CD4-positive, alpha-beta memory T cell (primary cell): Measurements from ENCODE around the gene SLC44A5. TPM values are rescaled to one million over a fixed set of nuclear protein-coding genes. Genes with fewer than 3 reads are reported as not detected.

Source experiments
- CTCF ChIA-PET: fragments of 350-600 bp; sonication (Branson Sonifier 250); formaldehyde crosslinking; loops from one replicate; lab custom pipeline; 2021; ENCODE audit warnings: inconsistent platforms; ENCODE audit not compliant: partially characterized antibody; lab: Charles Lee
- POLR2A ChIA-PET: fragments of 350-600 bp; sonication (Branson Sonifier 250); formaldehyde crosslinking; loops from one replicate; lab custom pipeline; 2021; ENCODE audit not compliant: partially characterized antibody; lab: Charles Lee
- DNase-seq, 5 donors: peaks; one replicate each; pipeline versions ENCODE4 v3.0.0 to v3.0.0-alpha.2; 2020 to 2022; ENCODE audit warnings: mixed read lengths in 1 of 5
- H3K27ac ChIP-seq: one replicate; pipeline ENCODE4 v1.7.0; 2013; ENCODE audit warnings: low read depth, low read length
- H3K27me3 ChIP-seq: 2 replicates; pipeline ENCODE4 v1.7.0; 2013; ENCODE audit warnings: mild to moderate bottlenecking, low read length, moderate library complexity; ENCODE audit not compliant: insufficient read depth
- H3K36me3 ChIP-seq: 2 replicates; pipeline ENCODE4 v1.7.0; 2013; ENCODE audit warnings: mild to moderate bottlenecking, low read length, moderate library complexity; ENCODE audit not compliant: insufficient read depth
- H3K4me1 ChIP-seq: 2 replicates; pipeline ENCODE4 v1.7.0; 2013; ENCODE audit warnings: mild to moderate bottlenecking, low read length, moderate library complexity; ENCODE audit not compliant: insufficient read depth
- H3K4me3 ChIP-seq, 2 donors: one replicate each; pipeline ENCODE4 v1.7.0; 2013; ENCODE audit warnings: low read length in 2 of 2, mild to moderate bottlenecking in 1 of 2
- H3K9me3 ChIP-seq, 2 donors: one replicate each; pipeline ENCODE4 v1.7.0; 2013; ENCODE audit warnings: low read length in 2 of 2, control low read depth in 1 of 2; ENCODE audit not compliant: control insufficient read depth in 1 of 2
- H3K27ac Mint-ChIP-seq, 7 donors: one replicate each; pipeline ENCODE4 v1.8.0; 2020 to 2021; ENCODE audit warnings: mixed read lengths in 7 of 7, mild to moderate bottlenecking in 6 of 7, inconsistent platforms in 3 of 7, moderate library complexity in 3 of 7
- H3K27me3 Mint-ChIP-seq, 2 donors: one replicate each; pipeline ENCODE4 v1.8.0; 2020 to 2021; ENCODE audit warnings: mixed read lengths in 2 of 2
- H3K36me3 Mint-ChIP-seq, 2 donors: one replicate each; pipeline ENCODE4 v1.8.0; 2020 to 2021; ENCODE audit warnings: mixed read lengths in 2 of 2, inconsistent platforms in 1 of 2, mild to moderate bottlenecking in 1 of 2
- H3K4me1 Mint-ChIP-seq, 4 donors: one replicate each; pipeline ENCODE4 v1.8.0; 2020 to 2021; ENCODE audit warnings: mixed read lengths in 4 of 4, mild to moderate bottlenecking in 1 of 4
- H3K4me3 Mint-ChIP-seq, 8 donors: one replicate each; pipeline ENCODE4 v1.8.0; 2020 to 2021; ENCODE audit warnings: mixed read lengths in 8 of 8, mild to moderate bottlenecking in 7 of 8, moderate library complexity in 6 of 8, inconsistent platforms in 3 of 8
- H3K9me3 Mint-ChIP-seq, 8 donors: one replicate each; pipeline ENCODE4 v1.8.0; 2020 to 2021; ENCODE audit warnings: mixed read lengths in 8 of 8, mild to moderate bottlenecking in 5 of 8, inconsistent platforms in 3 of 8, moderate library complexity in 1 of 8
- intact Hi-C: fragments of 100-400 bp; cut with micrococcal nuclease; formaldehyde crosslinking; loops from one replicate; pipeline ENCODE4 v1.15.1; 2023
- polyA plus RNA-seq, 2 donors: library from polyadenylated mRNA; unstranded; fragments of 300-500 nt; fragmentation: Illumina TruSeq; gene quantifications; one replicate each; pipeline ENCODE4 v1.2.3, GENCODE V29; 2021
- total RNA-seq, 2 experiments: library from RNA; stranded (reverse); gene quantifications; one replicate each; pipeline ENCODE4 v1.2.3, GENCODE V29; 2021

Gene SLC44A5
- total and polyA plus RNA-seq, 4 experiments from 2014 or later, result 1.0 to 3.3 (median 3.0) TPM; not detected in 1

DNA sequence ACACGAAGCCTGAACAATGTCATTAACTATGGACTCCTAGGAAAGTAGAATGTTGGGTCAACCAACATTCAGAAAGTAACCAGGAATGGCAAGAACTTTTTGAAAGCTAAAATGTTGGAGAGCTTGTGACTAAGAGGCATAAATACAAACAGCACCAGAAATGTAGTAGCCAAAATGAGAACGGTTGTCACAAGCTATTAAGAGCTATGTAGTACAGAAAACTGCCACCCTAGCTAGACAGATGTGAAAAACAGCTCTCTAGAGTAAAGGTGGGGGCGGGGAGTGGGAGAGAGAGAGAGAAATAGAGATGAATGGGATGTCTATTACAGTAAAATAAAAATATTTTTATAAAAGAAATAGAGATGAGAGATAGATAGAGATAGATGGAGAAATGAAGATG, 35.1 kb downstream of the SLC44A5 start:
- Mint-ChIP-seq H3K27me3 (peaks cover 4% of the 10 kb centered on the region in 2 donors), H3K27ac (no peak overlapping the region), H3K9me3 (peaks cover 0 to under 1% (median 0%) of the 10 kb centered on the region in 8 donors), H3K36me3 (no peaks in the 10 kb centered on the region), H3K4me1 (no peaks in the 10 kb centered on the region), H3K4me3 (no peak overlapping the region)
- ChIA-PET CTCF (no interaction called here), POLR2A (no interaction called here)
- no peak overlapping the region for H3K4me3 ChIP-seq
- no peaks in the 10 kb centered on the region for H3K9me3 ChIP-seq
- no peak overlapping the region for H3K27ac ChIP-seq
- intact Hi-C loops, result no loop called here
- no peaks in the 10 kb centered on the region for H3K27me3 ChIP-seq
- no peaks in the 10 kb centered on the region for H3K36me3 ChIP-seq
- H3K4me1 ChIP-seq, result no peaks in the 10 kb centered on the region
- DNase-seq, result no peak

DNA sequence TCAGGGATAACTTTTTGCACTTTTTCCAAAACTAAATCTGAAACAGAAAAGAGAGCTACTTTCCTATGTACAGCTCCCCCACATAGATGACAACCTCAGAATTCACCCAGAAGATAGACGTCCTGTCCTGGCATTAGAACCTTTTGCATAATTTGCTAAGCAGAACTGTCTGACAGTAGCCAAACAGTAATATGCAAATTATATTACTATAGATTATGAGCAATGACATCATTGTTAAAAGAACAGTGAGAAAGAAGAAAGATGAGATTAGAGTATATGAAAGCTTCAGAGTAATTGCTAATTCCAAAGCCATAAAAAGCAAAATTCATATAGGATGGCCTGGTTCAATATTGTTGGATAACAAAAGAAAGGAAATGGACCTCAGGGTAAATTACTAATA, 43.7 kb downstream of the SLC44A5 start:
- no peak overlapping the region for H3K4me3 ChIP-seq

DNA sequence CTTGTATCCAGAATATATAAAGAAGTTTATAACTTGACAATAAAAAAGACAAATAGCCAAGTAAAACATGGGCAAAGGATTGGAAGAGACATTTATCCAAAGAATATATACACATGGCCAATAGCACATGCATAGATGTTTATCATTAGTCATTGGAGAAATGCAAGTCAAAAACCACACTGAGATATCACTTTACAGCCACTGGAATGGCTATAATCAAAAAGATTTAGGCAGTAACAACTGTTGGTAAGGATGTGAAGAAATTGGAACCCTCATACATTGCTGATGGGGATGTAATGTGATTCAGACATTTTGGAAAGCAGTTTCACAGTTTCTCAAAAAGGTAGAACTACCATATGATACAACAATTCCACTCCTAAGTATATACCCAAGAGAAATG, 51.1 kb downstream of the SLC44A5 start:
- no peak overlapping the region for H3K27ac ChIP-seq
- no peaks in the 10 kb centered on the region for H3K4me1 Mint-ChIP-seq
- H3K9me3 ChIP-seq, result no peaks in the 10 kb centered on the region
- peaks cover 0 to 2% (median 0%) of the 10 kb centered on the region in 8 donors for H3K9me3 Mint-ChIP-seq
- H3K4me1 ChIP-seq, result no peaks in the 10 kb centered on the region
- no peak for DNase-seq
- intact Hi-C loops, result no loop called here
- H3K27ac Mint-ChIP-seq, result no peak overlapping the region
- H3K4me3 Mint-ChIP-seq, result no peak overlapping the region
- no peaks in the 10 kb centered on the region for H3K27me3 ChIP-seq
- peaks cover 0 to 1% of the 10 kb centered on the region in 2 donors for H3K27me3 Mint-ChIP-seq
- H3K36me3 Mint-ChIP-seq, result no peaks in the 10 kb centered on the region
- ChIA-PET CTCF (no interaction called here), POLR2A (no interaction called here)
- no peaks in the 10 kb centered on the region for H3K36me3 ChIP-seq
- no peak overlapping the region for H3K4me3 ChIP-seq

More for the DNA sequence above, 43.7 kb downstream of the SLC44A5 start:
- ChIA-PET POLR2A (no interaction called here), CTCF (no interaction called here)
- intact Hi-C loops, result no loop called here
- no peaks in the 10 kb centered on the region for H3K27me3 ChIP-seq
- Mint-ChIP-seq H3K4me3 (no peak overlapping the region), H3K4me1 (no peaks in the 10 kb centered on the region), H3K36me3 (no peaks in the 10 kb centered on the region), H3K27ac (no peak overlapping the region), H3K27me3 (peaks cover 7 to 8% of the 10 kb centered on the region in 2 donors), H3K9me3 (peaks cover 0 to 2% (median 0%) of the 10 kb centered on the region in 8 donors)
- no peaks in the 10 kb centered on the region for H3K4me1 ChIP-seq
- no peaks in the 10 kb centered on the region for H3K9me3 ChIP-seq
- no peak for DNase-seq
- no peak overlapping the region for H3K27ac ChIP-seq
- no peaks in the 10 kb centered on the region for H3K36me3 ChIP-seq

DNA sequence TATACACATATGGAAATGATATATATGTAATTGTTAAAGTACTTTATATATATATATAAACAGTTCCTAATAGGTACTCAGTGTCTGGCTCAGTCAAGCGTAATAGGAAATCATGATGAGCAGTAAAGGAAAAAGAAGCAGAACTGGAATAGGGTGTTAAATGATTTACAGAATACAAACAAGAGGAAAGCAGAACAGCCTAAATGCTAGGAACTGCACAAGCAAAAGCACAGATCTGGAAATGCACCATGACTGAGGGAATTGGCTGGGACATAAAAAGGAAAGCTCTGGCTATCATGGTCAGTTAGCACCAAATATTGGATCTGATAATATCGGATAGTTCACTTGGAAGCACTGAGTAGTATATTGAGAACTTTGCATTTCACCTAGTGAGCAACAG, 51.8 kb downstream of the SLC44A5 start:
- H3K36me3 Mint-ChIP-seq, result no peaks in the 10 kb centered on the region
- H3K4me1 ChIP-seq, result no peaks in the 10 kb centered on the region
- ChIA-PET POLR2A (no interaction called here), CTCF (no interaction called here)
- H3K27ac Mint-ChIP-seq, result no peak overlapping the region
- H3K27me3 Mint-ChIP-seq, result peaks cover 0 to 1% of the 10 kb centered on the region in 2 donors
- intact Hi-C loops, result no loop called here
- H3K4me3 ChIP-seq, result no peak overlapping the region
- H3K36me3 ChIP-seq, result no peaks in the 10 kb centered on the region
- no peak overlapping the region for H3K4me3 Mint-ChIP-seq
- DNase-seq, result no peak
- H3K27me3 ChIP-seq, result no peaks in the 10 kb centered on the region
- peaks cover 0 to 2% (median 0%) of the 10 kb centered on the region in 8 donors for H3K9me3 Mint-ChIP-seq
- H3K4me1 Mint-ChIP-seq, result no peaks in the 10 kb centered on the region
- no peaks in the 10 kb centered on the region for H3K9me3 ChIP-seq
- H3K27ac ChIP-seq, result no peak overlapping the region

DNA sequence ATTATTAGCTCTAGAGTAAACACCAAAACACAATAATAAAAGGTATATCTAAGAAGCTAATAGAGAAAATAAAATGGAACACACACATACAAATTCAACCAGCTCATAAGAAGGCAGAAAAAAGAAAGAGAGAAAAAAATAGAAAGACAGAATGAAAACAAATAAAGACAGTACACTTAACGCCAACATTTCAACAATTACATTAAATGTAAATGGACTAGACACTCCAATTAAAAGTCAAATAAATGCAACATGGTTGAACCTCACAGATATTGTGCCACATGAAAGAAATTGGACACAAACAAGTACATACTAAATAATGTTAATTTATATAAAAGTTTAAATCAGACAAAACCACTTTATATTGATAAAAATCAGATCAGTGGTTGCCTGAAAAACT, 56.0 kb downstream of the SLC44A5 start:
- Histone ChIP-seq H3K36me3 (no peaks in the 10 kb centered on the region), H3K4me3 (no peak overlapping the region), H3K9me3 (no peaks in the 10 kb centered on the region), H3K27ac (no peak overlapping the region), H3K27me3 (no peaks in the 10 kb centered on the region), H3K4me1 (no peaks in the 10 kb centered on the region)
- Mint-ChIP-seq H3K9me3 (peaks cover 0 to 2% (median 0%) of the 10 kb centered on the region in 8 donors), H3K27ac (no peak overlapping the region), H3K27me3 (no peaks in the 10 kb centered on the region), H3K4me3 (no peak overlapping the region), H3K36me3 (no peaks in the 10 kb centered on the region), H3K4me1 (no peaks in the 10 kb centered on the region)
- DNase-seq, result no peak
- ChIA-PET CTCF (no interaction called here), POLR2A (no interaction called here)
- intact Hi-C loops, result no loop called here

DNA sequence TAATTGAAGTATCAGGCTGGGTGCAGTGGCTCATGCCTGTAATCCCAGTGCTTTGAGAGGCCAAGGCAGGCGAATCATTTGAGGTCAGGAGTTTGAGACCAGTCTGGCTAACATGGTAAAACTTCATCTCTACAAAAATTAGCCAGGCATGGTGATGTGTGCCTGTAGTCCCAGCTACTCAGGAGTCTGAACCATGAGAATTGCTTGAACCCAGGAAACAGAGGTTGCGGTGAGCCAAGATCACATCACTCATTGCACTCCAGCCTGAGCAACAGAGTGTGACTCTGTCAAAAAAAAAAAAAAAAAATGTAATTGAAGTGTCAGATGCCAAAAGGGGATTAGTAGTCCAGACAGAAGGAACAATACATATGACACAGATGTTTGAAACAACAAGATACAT, 56.7 kb downstream of the SLC44A5 start:
- ChIA-PET POLR2A (no interaction called here), CTCF (no interaction called here)
- Histone ChIP-seq H3K4me1 (no peaks in the 10 kb centered on the region), H3K27ac (no peak overlapping the region), H3K27me3 (no peaks in the 10 kb centered on the region), H3K4me3 (no peak overlapping the region), H3K9me3 (no peaks in the 10 kb centered on the region), H3K36me3 (no peaks in the 10 kb centered on the region)
- no peak for DNase-seq
- peaks cover 0 to 4% (median 0%) of the 10 kb centered on the region in 8 donors for H3K9me3 Mint-ChIP-seq
- intact Hi-C loops, result no loop called here
- no peaks in the 10 kb centered on the region for H3K27me3 Mint-ChIP-seq
- no peak overlapping the region for H3K27ac Mint-ChIP-seq
- H3K4me3 Mint-ChIP-seq, result no peak overlapping the region
- H3K4me1 Mint-ChIP-seq, result no peaks in the 10 kb centered on the region
- no peaks in the 10 kb centered on the region for H3K36me3 Mint-ChIP-seq

DNA sequence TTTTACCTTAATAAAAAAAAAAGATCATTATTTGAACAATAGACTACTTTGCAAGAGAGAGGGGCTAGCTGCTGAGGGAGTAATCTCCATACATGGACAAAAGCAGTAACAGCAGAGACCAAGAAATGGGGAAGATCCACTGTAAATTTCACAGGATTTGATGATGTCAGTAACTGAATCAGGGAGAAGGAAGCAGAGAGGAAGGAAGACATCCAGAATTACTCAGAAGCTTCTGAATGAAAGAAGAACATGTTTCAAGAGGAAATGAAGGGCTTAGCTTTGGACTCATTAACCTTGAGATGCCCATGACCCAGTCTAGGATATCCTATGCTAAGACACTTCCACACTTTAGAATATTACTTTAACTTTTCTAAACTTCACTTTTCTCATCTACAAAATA, 60.4 kb downstream of the SLC44A5 start:
- no peaks in the 10 kb centered on the region for H3K27me3 Mint-ChIP-seq
- no peaks in the 10 kb centered on the region for H3K36me3 ChIP-seq
- peaks cover 0 to 4% (median 0%) of the 10 kb centered on the region in 8 donors for H3K9me3 Mint-ChIP-seq
- H3K36me3 Mint-ChIP-seq, result no peaks in the 10 kb centered on the region
- H3K4me3 Mint-ChIP-seq, result no peak overlapping the region
- H3K9me3 ChIP-seq, result no peaks in the 10 kb centered on the region
- DNase-seq, result no peak
- no peaks in the 10 kb centered on the region for H3K4me1 Mint-ChIP-seq
- no peak overlapping the region for H3K4me3 ChIP-seq
- CTCF ChIA-PET, result no interaction called here
- H3K27ac Mint-ChIP-seq, result no peak overlapping the region
- intact Hi-C loops, result no loop called here
- no peak overlapping the region for H3K27ac ChIP-seq
- POLR2A ChIA-PET, result no interaction called here
- no peaks in the 10 kb centered on the region for H3K27me3 ChIP-seq
- H3K4me1 ChIP-seq, result no peaks in the 10 kb centered on the region
